Suprapubic skin (tissue), 4 donors: ENCODE data around the gene SAMD4A. TPM values are rescaled to one million over a fixed set of nuclear protein-coding genes. Genes with fewer than 3 reads are reported as not detected.

Experiments
- DNase-seq, 2 donors: peaks; one replicate each; pipeline ENCODE4 v3.0.0-alpha.2; 2019; ENCODE audit warnings: low spot score in 2 of 2
- H3K27ac ChIP-seq: fragments of 200-600 bp; sonication (generic); one replicate; pipeline ENCODE4 v1.5.1; 2019
- H3K27me3 ChIP-seq: fragments of 200-600 bp; sonication (generic); one replicate; pipeline ENCODE4 v1.5.1; 2019
- H3K36me3 ChIP-seq: fragments of 200-600 bp; sonication (generic); one replicate; pipeline ENCODE4 v1.5.1; 2019
- H3K4me1 ChIP-seq: fragments of 200-600 bp; sonication (generic); one replicate; pipeline ENCODE4 v1.5.1; 2019
- H3K4me3 ChIP-seq: fragments of 200-600 bp; sonication (generic); one replicate; pipeline ENCODE4 v1.5.1; 2019; ENCODE audit warnings: mild to moderate bottlenecking
- H3K9me3 ChIP-seq: fragments of 200-600 bp; sonication (generic); one replicate; pipeline ENCODE4 v1.5.1; 2019
- CTCF ChIP-seq, 2 donors: fragments of 200-600 bp in 1 of 2; fragments of 450-650 bp in 1 of 2; sonication (generic) in 1 of 2; IDR thresholded peaks; one replicate each; pipeline ENCODE4 v1.5.1; 2016 to 2019; ENCODE audit warnings: antibody characterized with exemption in 2 of 2, mild to moderate bottlenecking in 1 of 2, moderate library complexity in 1 of 2
- EP300 ChIP-seq: sonication (generic); formaldehyde crosslinking; IDR thresholded peaks from one replicate; pipeline ENCODE4 v1.6.1; 2017; ENCODE audit warnings: antibody characterized with exemption
- POLR2A ChIP-seq, 2 donors: fragments of 450-650 bp; IDR thresholded peaks; one replicate each; pipeline ENCODE4 v1.6.1; 2017; ENCODE audit warnings: antibody characterized with exemption in 2 of 2, mild to moderate bottlenecking in 2 of 2, moderate library complexity in 2 of 2
- POLR2AphosphoS5 ChIP-seq, 3 donors: sonication (generic); formaldehyde crosslinking; IDR thresholded peaks; one replicate each; pipeline ENCODE4 v1.6.1; 2017; ENCODE audit warnings: antibody characterized with exemption in 3 of 3
- WGBS: methylation state at CpG from one replicate; pipeline ENCODE4 v1.1.5; 2018; 5-methylcytosine and 5-hydroxymethylcytosine counted together
- total RNA-seq, 4 donors: library from RNA; depleted of rRNA; stranded (reverse); fragments of >200 nt; gene quantifications; one replicate each; pipeline ENCODE4 v1.1.0, GENCODE V29; 2016

SAMD4A gene
- total RNA-seq, 4 donors from 2014 or later, result 7.7 to 26.6 (median 9.7) TPM

GRCh38 chr14:54629183-54629582 is 62.3 kb downstream of the SAMD4A start:
- Histone ChIP-seq H3K9me3 (no peaks in the 10 kb centered on the region), H3K27me3 (no peaks in the 10 kb centered on the region), H3K4me1 (peaks cover 20% of the 10 kb centered on the region), H3K36me3 (no peaks in the 10 kb centered on the region), H3K4me3 (no peak overlapping the region), H3K27ac (no peak overlapping the region)
- DNase-seq, result no peak
- 86% methylated on average over 3 of the region's 3 CpGs for WGBS
- TF ChIP-seq EP300 (no peak), POLR2A (IDR thresholded peaks at IDR 0.05) (no peak), CTCF (IDR thresholded peaks at IDR 0.05) (no peak), POLR2AphosphoS5 (IDR thresholded peaks at IDR 0.05) (no peak)

- no peaks in the 10 kb centered on the region for H3K27me3 ChIP-seq
- WGBS, result 63% methylated on average over 3 of the region's 3 CpGs
- H3K36me3 ChIP-seq, result no peaks in the 10 kb centered on the region
- no peaks in the 10 kb centered on the region for H3K9me3 ChIP-seq
- H3K4me1 ChIP-seq, result peaks cover 20% of the 10 kb centered on the region
- TF ChIP-seq POLR2A (IDR thresholded peaks at IDR 0.05) (no peak), EP300 (no peak), CTCF (IDR thresholded peaks at IDR 0.05) (no peak), POLR2AphosphoS5 (IDR thresholded peaks at IDR 0.05) (no peak)
- H3K27ac ChIP-seq, result no peak overlapping the region
- no peak overlapping the region for H3K4me3 ChIP-seq
- DNase-seq, result no peak
Measured at GRCh38 chr14:54629635-54630360, 62.9 kb downstream of the SAMD4A start.

- Histone ChIP-seq H3K9me3 (no peaks in the 10 kb centered on the region), H3K27ac (no peak overlapping the region), H3K4me3 (no peak overlapping the region), H3K27me3 (no peaks in the 10 kb centered on the region), H3K36me3 (no peaks in the 10 kb centered on the region), H3K4me1 (peaks cover 20% of the 10 kb centered on the region)
- TF ChIP-seq EP300, result no peak
- no peak for TF ChIP-seq POLR2AphosphoS5 (IDR thresholded peaks at IDR 0.05)
- TF ChIP-seq POLR2A (IDR thresholded peaks at IDR 0.05), result no peak
- no peak for TF ChIP-seq CTCF (IDR thresholded peaks at IDR 0.05)
- WGBS, result 60% methylated on average over 1 of the region's 1 CpG
- DNase-seq, result no peak
Measured at GRCh38 chr14:54631016-54631415, 64.1 kb downstream of the SAMD4A start.

- no peak for DNase-seq
- no peak overlapping the region for H3K27ac ChIP-seq
- H3K9me3 ChIP-seq, result no peaks in the 10 kb centered on the region
- H3K36me3 ChIP-seq, result no peaks in the 10 kb centered on the region
- H3K4me3 ChIP-seq, result no peak overlapping the region
- whole genome bisulfite sequencing, result 100% methylated on average over 1 of the region's 1 CpG
- no peaks in the 10 kb centered on the region for H3K27me3 ChIP-seq
- TF ChIP-seq EP300 (no peak), POLR2AphosphoS5 (IDR thresholded peaks at IDR 0.05) (no peak), CTCF (IDR thresholded peaks at IDR 0.05) (no peak), POLR2A (IDR thresholded peaks at IDR 0.05) (no peak)
- H3K4me1 ChIP-seq, result peaks cover 12% of the 10 kb centered on the region
Measured at GRCh38 chr14:54632452-54632851, 65.5 kb downstream of the SAMD4A start.

- DNase-seq, result no peak
- Histone ChIP-seq H3K27me3 (no peaks in the 10 kb centered on the region), H3K36me3 (no peaks in the 10 kb centered on the region), H3K4me1 (peaks cover 6% of the 10 kb centered on the region), H3K27ac (no peak overlapping the region), H3K9me3 (no peaks in the 10 kb centered on the region), H3K4me3 (no peak overlapping the region)
- TF ChIP-seq EP300, result no peak
- no peak for TF ChIP-seq CTCF (IDR thresholded peaks at IDR 0.05)
- no peak for TF ChIP-seq POLR2AphosphoS5 (IDR thresholded peaks at IDR 0.05)
- no peak for TF ChIP-seq POLR2A (IDR thresholded peaks at IDR 0.05)
- whole genome bisulfite sequencing, result 96% methylated on average over 4 of the region's 4 CpGs
Measured at GRCh38 chr14:54633076-54633475, 66.1 kb downstream of the SAMD4A start.
